Hippocampal formation (tissue), 2 donors: Measurements from ENCODE around the gene CYP27A1.

Experiments
- DNase-seq, 2 donors: peaks; one replicate each; lab custom pipeline; 2025; lab: John Stamatoyannopoulos, UW

The CYP27A1 gene

DNA sequence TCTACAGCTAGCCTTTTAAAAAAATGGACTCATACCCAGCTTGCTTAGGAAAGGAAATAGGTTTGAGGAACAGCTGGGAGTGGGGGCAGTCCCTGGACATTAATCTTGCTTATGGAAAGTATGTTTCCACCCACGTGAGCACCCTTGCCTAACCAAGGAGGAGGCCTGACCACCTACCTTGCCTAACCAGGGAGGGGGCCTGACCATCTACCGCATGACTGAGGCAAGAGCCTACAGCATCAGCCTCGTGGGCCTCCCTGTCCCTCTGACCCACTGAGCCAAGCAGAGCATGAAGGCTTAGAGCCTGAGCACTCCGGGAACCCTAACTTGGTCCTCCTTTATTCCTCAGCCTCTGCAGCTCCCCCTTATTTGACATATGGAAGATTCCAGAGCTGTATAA is 29.4 kb downstream of the CYP27A1 start:
- DNase-seq, result no peak

DNA sequence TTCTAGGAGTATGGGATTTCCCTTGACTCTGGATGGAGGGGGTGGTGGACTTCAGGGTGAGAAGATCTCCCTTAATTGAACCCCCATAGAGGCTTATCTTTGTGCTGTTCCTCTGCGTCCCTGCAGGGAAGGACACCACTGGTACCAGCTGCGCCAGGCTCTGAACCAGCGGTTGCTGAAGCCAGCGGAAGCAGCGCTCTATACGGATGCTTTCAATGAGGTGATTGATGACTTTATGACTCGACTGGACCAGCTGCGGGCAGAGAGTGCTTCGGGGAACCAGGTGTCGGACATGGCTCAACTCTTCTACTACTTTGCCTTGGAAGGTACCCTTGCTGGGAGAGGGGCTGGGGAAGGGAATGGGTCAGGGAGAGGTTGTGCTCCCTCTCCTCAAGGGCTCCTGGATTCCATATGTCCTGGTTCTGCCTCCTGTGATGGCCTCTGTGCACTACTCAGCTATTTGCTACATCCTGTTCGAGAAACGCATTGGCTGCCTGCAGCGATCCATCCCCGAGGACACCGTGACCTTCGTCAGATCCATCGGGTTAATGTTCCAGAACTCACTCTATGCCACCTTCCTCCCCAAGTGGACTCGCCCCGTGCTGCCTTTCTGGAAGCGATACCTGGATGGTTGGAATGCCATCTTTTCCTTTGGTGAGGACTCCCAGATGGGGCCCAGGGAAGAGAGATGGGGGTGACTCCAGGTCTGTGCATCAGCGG is 30.3 kb downstream of the CYP27A1 start:
- no peak for DNase-seq

DNA sequence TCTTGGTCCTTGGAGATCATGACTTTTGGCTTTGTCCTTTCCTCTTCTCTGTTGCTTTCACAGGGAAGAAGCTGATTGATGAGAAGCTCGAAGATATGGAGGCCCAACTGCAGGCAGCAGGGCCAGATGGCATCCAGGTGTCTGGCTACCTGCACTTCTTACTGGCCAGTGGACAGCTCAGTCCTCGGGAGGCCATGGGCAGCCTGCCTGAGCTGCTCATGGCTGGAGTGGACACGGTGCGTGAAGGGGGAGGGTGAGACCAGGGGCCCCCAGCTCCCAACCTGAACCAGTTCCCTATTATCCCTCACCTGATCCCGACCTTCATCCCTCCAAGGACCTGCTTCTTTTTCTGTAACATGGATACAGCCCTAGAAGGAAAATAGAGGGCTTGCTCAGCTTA is 30.9 kb downstream of the CYP27A1 start:
- DNase-seq, result no peak

DNA sequence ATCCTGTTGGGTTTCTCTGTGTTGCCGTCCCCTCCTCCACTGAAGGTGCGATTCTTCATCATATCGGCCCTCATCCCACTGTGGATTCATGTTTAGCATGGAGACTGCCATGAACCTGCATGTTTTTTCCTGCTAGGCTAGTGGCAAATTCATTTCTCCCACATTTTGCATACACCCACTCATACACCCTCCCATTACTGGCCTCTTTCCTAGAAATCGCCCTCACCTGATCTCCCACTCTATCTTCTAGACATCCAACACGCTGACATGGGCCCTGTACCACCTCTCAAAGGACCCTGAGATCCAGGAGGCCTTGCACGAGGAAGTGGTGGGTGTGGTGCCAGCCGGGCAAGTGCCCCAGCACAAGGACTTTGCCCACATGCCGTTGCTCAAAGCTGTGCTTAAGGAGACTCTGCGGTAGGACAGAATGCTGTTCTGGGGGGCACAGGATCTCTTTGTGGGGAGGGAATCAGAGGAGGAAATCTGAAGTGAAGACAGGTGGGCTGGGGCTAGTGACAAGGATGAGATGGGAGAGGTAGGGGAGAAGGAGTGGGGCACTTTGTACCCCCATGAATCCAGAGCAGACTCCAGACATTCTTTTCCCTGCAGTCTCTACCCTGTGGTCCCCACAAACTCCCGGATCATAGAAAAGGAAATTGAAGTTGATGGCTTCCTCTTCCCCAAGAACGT is 32.0 kb downstream of the CYP27A1 start:
- DNase-seq, result no peak

- DNase-seq, result no peak
Observed at GRCh38 chr2:218814540-218815243, 32.7 kb downstream of the CYP27A1 start.

GRCh38 chr2:218815244-218815637 is 33.3 kb downstream of the CYP27A1 start:
- no peak for DNase-seq

- no peak for DNase-seq
Observed at GRCh38 chr2:218815649-218816048, 33.7 kb downstream of the CYP27A1 start.

DNA sequence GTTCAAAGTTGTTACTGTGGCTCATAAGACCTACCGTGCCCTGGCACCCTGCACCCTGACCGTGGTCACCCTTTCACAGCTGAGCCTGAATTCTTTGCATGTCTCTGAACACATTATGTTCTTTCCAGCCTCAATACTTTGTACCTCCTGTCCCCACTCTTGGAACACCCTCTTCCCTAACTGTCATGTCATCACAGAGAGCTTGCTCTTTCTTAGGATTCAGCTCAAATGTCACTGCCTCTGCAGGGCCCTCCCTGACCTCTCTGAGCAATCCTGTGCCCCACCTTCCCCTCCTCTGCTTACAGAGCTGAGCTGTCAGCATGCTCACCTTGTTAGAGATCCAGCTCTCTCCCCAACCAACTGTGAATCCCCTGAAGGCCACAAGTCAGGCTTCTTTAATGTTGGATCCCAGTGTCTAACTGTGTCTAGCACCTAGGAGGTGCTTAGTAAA is 34.6 kb downstream of the CYP27A1 start:
- no peak for DNase-seq

DNA sequence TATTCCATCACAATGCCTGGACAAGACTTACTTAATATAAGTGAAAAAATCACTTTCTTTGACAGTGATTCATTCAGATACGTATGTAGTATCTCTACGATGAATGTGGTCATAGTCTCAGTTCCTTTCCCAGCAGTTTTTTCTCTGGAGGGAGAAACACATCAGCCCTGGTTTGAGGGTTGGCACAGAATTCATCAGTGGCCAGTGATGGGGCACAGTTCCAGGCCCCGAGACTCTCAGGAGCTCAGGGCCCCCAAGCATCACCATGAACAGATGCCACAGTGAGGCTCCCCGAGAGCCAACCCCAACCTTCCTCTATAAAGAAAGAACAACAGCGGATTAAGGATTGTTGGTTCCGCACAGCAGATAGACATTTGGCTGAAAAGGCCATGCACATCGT is 37.1 kb downstream of the CYP27A1 start:
- no peak for DNase-seq

GRCh38 chr2:218820746-218821369 is 38.9 kb downstream of the CYP27A1 start:
- DNase-seq, result no peak

DNA sequence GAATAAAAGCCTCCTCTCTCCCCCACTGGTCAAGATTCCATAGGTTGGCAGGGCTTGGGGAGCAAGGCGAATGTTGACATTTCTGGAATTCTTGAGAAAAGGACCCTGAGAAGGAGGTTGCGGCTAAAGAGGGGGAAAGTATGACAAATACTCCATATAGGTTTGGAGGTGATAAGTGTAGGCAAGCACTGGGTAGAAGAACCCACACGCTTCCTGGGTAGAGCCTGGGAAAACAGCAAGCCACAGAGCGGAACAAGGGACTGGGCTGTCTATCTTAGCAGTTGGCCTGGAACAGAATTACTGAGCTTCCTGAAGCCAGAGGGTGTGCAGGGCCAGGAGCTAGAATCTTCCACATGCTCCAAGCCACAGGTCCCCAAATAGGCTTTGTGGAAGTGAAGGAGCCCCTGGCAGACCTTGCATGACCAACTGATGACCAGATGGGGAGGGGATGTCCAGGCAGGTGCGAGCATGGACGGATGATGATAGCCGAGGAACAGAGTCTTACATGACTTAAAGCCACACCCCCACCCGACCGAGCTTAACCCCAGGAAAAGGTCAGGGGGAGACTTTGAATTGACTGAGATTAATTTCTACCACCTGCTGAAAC is 39.8 kb downstream of the CYP27A1 start:
- DNase-seq, result no peak

- no peak for DNase-seq
Observed at GRCh38 chr2:218822622-218823021, 40.7 kb downstream of the CYP27A1 start.

DNA sequence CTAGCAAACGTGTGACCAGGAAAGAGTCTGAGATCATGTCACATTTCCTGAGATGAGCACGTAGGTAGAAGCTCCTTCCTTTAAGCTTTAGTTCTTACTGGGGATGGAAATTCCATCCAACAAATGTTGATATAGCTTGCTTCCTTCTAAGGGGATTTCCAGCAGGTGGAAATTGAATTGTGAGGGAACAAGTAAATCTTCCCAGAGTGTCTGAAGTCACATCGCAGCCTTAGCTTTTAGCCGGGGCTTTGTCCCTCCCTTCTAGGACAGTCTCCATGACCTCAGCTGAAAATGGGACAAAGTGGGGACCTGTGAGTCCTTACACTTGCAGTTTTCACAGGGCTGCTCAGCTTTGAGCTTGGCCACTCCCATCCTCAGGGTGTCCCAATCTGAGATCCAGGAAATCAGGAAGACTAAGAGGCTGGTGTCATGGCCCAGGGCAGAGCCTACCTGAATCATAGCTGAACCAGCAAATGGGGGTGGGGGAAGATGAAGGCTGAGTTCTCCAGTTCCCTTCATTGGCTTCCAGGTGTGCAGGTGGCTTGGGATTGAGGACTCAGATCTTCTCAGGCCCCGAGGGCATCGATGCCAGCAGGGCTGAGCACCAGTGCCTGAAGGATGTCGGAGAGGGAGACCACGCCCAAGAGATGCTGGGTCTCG is 41.4 kb downstream of the CYP27A1 start:
- DNase-seq, result no peak

DNA sequence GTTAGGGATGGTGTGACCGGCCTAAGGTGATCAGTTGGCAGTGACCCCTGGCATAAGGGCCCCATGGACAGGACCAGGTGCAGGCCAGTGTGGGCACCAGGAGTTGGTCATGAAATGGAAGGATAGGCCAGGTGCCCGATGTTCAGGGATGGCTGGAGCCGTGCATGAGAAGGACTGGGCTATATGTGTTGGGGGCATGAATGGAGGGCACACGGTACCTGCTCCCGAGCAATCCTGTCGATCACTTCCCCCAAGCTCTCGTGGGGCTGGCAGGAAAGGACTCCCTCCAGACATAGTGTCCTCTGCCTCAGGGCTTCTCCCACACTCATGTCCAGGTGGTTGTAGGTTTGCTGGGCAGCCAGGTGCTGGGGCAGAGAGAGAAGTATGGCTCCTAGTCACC is 42.1 kb downstream of the CYP27A1 start:
- DNase-seq, result no peak

DNA sequence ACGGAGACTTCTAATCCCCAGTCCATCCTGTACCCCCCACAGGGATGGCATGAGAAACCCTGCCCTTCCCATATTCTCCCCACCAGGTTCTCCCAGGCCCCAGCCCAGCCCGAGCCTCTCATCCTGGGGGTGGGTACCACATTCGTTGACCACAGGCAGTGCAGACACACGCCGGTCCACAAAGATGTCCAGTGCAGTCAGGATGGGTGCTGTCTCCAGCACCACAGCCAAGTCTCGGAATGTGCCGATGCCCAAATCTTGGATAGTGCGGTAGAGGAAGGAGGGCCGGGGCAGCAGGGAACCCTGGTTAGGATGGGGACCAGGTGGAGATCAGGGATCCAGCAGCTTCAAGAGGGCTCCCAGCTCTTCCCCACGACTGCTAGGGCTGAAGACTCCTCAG is 44.8 kb downstream of the CYP27A1 start:
- no peak for DNase-seq

DNA sequence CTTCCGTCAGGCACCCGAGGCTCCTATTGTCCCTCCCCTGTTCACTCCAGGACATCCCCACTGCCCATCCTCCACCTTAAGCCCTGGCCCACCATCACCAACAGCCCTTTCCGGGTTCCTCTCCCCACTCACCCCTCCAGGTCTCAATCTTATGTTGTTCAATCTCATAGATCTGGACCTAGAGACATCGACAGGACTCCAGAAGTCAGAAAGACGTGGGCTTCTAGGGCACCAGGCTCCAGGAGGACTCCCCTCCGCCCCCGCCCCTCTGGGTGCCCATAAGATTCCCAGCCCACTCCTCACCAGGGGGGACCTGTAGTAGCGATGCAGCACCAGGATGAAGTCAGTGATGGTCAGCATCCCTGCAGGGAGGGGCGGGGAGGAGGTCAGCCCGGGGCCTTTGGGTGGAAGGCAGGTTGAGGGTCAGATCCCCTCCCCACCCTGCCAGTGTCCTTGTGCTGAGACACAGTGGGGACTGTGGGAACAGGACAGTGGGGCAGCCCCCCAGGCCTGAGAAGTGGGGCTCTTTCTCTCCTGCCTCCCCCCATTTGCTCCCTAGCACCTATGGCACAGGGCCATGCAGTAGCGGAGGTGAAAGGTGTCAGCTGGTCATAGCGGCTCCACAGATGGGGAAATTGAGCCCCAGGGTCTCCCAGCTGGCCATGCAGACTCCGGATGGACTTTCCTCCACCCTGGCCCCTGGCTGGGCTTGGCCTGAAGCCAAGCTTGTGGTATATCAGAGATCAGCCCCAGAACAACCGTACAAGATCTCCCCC is 45.9 kb downstream of the CYP27A1 start:
- DNase-seq, result no peak

- no peak for DNase-seq
Observed at GRCh38 chr2:218828477-218828778, 46.5 kb downstream of the CYP27A1 start.

DNA sequence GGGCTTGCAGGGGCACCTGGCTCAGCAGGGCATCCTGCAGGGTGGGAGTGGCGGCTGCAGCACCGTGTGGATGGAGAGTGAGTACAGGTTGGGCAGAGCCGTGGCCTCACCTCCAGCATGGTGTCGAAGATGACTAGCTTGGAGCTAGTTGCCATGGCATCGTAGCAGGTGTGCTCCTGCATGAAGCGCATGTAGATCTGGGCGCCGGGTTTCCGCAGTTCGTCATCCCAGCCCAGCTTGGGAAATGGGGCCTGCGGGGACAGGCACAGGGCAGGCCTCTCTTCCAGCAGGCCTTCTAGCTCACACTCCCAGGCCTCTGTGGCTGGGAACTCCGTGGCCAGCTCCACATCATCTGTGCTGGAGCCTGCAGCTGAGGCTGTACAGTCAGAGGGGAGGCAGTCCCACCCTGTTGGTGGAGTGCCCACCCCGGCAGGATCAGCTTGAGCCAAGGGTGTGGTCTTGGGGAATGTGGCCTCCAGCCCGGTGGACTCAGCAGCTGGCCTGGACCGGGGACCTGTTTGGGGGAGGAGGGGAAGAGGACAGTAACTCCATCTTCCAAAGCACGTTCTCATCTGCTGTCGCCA is 48.0 kb downstream of the CYP27A1 start:
- no peak for DNase-seq

DNA sequence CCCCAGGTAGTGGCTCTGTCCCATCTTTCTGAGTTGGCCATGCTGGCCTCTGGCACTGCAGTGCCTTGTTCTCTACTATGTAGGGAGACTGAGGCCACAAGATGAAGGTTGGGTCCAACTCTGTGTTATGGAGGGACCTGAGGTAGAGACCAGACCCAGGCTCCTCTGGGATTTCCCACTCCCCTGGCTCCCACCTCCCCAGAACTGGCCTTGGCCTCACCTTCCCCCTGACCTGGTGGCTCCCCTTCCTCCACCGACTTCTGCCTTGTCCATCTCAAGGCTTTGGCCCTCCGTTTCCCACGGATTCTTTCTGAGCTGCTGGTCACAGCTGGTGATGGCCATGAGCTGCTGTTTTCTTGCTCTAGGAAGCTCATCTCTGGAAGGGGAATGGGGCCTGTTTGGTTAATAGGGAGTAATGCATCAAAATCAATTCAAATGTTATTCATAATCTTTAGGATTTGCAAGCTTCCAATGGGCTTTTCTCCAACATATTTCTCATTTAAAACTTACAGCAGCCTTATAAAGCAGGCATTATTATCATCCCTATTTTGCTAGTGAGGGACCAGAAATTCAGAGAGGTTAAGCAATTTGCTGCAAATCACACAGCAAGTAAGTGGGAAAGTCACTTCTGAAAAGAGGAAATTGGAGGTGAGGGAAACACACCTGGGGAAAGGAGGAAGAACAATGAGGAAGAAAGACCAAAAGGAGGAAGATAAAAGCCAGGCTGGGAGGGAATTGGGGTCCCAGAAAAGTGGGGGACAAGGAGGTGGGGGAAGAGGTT is 48.8 kb downstream of the CYP27A1 start:
- no peak for DNase-seq
